ENCODE data around the gene CLPTM1L.

The CLPTM1L gene, protein sequence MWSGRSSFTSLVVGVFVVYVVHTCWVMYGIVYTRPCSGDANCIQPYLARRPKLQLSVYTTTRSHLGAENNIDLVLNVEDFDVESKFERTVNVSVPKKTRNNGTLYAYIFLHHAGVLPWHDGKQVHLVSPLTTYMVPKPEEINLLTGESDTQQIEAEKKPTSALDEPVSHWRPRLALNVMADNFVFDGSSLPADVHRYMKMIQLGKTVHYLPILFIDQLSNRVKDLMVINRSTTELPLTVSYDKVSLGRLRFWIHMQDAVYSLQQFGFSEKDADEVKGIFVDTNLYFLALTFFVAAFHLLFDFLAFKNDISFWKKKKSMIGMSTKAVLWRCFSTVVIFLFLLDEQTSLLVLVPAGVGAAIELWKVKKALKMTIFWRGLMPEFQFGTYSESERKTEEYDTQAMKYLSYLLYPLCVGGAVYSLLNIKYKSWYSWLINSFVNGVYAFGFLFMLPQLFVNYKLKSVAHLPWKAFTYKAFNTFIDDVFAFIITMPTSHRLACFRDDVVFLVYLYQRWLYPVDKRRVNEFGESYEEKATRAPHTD

DNA sequence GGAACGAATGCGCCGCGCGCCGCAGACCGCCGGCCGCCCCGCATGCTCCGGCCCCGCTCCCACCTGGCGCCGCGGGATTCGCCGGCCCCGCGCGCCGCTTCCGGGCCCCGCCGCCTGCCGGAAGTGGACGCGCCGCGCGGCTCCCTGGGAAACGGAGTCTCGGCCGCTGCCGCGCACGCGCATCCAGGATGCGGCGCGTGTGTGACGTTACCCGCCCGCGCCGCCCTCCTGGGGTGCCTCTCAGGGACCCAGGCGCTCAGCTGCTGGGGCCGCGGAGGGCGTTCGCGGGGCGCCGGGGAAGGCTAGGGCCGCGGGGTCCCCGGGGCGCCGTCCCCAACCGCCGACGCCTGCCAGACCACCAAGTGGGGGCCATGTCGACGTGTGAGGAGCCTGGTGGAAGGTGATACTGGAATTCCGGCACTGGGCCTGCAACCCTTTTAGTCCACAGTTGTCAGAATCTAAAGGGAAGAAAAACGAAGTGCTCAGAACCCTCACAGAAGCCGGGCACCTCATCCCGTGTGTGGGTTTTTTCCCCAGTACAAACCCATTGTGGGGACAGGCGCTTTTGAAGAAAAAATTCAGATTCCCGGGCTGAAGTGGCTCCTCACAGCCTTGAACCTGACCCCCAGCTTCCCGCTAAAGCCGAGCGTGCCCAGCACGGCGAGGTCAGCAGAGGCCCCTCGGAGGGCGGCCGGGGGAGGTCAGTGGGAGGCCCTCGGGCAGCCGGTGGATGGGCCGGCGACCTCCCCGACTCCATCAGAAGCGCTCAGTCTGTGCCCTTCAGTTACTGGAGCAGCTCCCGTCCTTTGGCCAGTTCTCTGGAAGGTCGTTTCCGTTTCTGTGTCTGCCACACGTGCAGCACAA is at the start of gene CLPTM1L:
CLPTM1L (minus strand) TSS at position 125 of the 864 bp plus-strand sequence. CDS start 258 bp downstream, outside the sequence.
- no peaks in the 10 kb centered on the region for H3K9me3 ChIP-seq (ENCODE audit: insufficient read depth, low read depth, low read length)
- peaks cover 36% of the 10 kb centered on the region for H4K20me1 ChIP-seq (ENCODE audit: insufficient read depth, low read length, poor library complexity, severe bottlenecking)
- H3K9me2 ChIP-seq (replicated peaks; ENCODE audit: low read depth, low read length): no peaks in the 10 kb centered on the region
- no peak for TF ChIP-seq EZH2phosphoT487 (IDR thresholded peaks at IDR 0.05; ENCODE audit: borderline replicate concordance)
- TF ChIP-seq CTCF (conservative IDR thresholded peaks at IDR 0.05; ENCODE audit: low read length): no peak
- peaks cover 58% of the 10 kb centered on the region for H3K79me2 ChIP-seq (ENCODE audit: insufficient read depth, low read length)
- H3K4me1 ChIP-seq (ENCODE audit: insufficient read depth, low read length, poor library complexity, severe bottlenecking): peaks cover 74% of the 10 kb centered on the region
- H3K4me3 ChIP-seq (ENCODE audit: low read length, poor library complexity, severe bottlenecking): peak within 1 kb of the TSS; percentile 98
- H2AFZ ChIP-seq (ENCODE audit: low read length): no peak within 1 kb of the TSS; the same call in 1 of the 2 replicates
- peak within 1 kb of the TSS; percentile 99 for H3K4me2 ChIP-seq (ENCODE audit: low read depth, low read length, poor library complexity, severe bottlenecking)
- H3K27me3 ChIP-seq (ENCODE audit: insufficient read depth, low read length, poor library complexity, severe bottlenecking): no peaks in the 10 kb centered on the region
- H3K36me3 ChIP-seq (ENCODE audit: insufficient read depth, low read length): peaks cover 23% of the 10 kb centered on the region; the same call in 1 of the 2 replicates
- no peaks in the 10 kb centered on the region for H3F3A ChIP-seq (ENCODE audit: low read depth)
- peak within 1 kb of the TSS; percentile 96 for H3K9ac ChIP-seq (ENCODE audit: low read depth, low read length, poor library complexity, severe bottlenecking)

DNA sequence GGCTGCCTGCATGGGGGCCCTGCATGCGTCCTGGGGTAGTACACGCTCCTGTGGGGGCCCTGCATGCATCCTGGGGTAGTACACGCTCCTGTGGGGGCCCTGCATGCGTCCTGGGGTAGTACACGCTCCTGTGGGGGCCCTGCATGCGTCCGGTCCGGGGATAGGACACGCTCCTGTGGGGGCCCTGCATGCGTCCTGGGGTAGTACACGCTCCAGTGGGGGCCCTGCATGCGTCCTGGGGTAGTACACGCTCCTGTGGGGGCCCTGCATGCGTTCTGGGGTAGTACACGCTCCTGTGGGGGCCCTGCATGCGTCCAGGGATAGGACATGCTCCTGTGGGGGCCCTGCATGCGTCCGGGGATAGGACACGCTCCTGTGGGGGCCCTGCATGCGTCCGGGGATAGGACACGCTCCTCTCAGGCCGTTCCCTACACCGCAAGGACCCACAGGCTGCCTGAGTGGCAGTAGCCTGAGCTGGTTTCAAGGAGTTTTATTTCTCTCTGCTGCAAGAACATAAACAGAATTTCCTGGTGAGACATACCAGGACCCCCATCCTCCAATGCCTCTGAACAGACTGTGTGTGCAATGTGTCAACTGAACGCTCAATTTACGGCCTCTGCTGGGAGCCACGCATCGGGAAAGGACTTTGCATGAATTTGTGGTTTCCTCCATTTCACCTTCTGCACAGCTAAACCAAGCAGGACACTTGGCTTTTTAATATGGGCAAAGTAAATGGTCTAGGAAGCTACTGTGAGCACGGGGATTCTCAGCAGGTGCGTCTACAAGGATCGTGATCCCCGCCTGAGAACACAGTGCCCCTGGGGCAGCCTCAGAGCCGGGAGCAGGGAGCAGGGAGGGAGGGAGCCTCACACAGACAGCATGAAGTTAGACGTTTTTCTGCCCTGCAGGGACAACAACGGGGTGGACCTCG is 48.9 kb upstream of the CLPTM1L start:
- TF ChIP-seq CTCF (conservative IDR thresholded peaks at IDR 0.05; ENCODE audit: low read length) (no peak), EZH2phosphoT487 (IDR thresholded peaks at IDR 0.05; ENCODE audit: borderline replicate concordance) (no peak)
- no peak overlapping the region for H3K4me2 ChIP-seq (ENCODE audit: low read depth, low read length, poor library complexity, severe bottlenecking)
- H3K27me3 ChIP-seq (ENCODE audit: insufficient read depth, low read length, poor library complexity, severe bottlenecking): no peaks in the 10 kb centered on the region
- H3K9me3 ChIP-seq (ENCODE audit: insufficient read depth, low read depth, low read length): no peaks in the 10 kb centered on the region
- no peak overlapping the region for H3K4me3 ChIP-seq (ENCODE audit: low read length, poor library complexity, severe bottlenecking)
- no peak overlapping the region for H2AFZ ChIP-seq (ENCODE audit: low read length)
- H3K9me2 ChIP-seq (replicated peaks; ENCODE audit: low read depth, low read length): no peaks in the 10 kb centered on the region
- no peaks in the 10 kb centered on the region for H3K79me2 ChIP-seq (ENCODE audit: insufficient read depth, low read length)
- H3K36me3 ChIP-seq (ENCODE audit: insufficient read depth, low read length): no peaks in the 10 kb centered on the region
- no peak overlapping the region for H3K9ac ChIP-seq (ENCODE audit: low read depth, low read length, poor library complexity, severe bottlenecking)
- peaks cover 7% of the 10 kb centered on the region for H3K4me1 ChIP-seq (ENCODE audit: insufficient read depth, low read length, poor library complexity, severe bottlenecking)
- H3F3A ChIP-seq (ENCODE audit: low read depth): no peaks in the 10 kb centered on the region
- no peaks in the 10 kb centered on the region for H4K20me1 ChIP-seq (ENCODE audit: insufficient read depth, low read length, poor library complexity, severe bottlenecking)

Data from Loucy (cell line).